Measurements from ENCODE around the gene GFOD1. TPM values are rescaled to one million over a fixed set of nuclear protein-coding genes. Genes with fewer than 3 reads are reported as not detected.

GFOD1 gene
- total and polyA plus RNA-seq, 10 of the 15 experiments (the other 5 are each of a cell fraction or from before 2014, with no cell fraction given) = 6.5 to 41.4 (median 16.0) TPM

- peak; percentile 22; the same call in 1 of the 2 replicates for TF ChIP-seq USF2 (IDR thresholded peaks at IDR 0.05; ENCODE audit: borderline replicate concordance, low read depth, low read length)
- TF ChIP-seq SUPT20H (IDR thresholded peaks at IDR 0.05; ENCODE audit: borderline replicate concordance, control insufficient read depth, low read depth, low read length) = no peak
- TF ChIP-seq EZH2 (IDR thresholded peaks at IDR 0.05; ENCODE audit: borderline replicate concordance, control insufficient read depth, low read depth, low read length) = no peak
- TF ChIP-seq NR2F1 (conservative IDR thresholded peaks at IDR 0.05) = no peak
- TF ChIP-seq NFYB (IDR thresholded peaks at IDR 0.05; ENCODE audit: insufficient read depth, low read depth, low read length) = no peak
- TF ChIP-seq HCFC1 (IDR thresholded peaks at IDR 0.05; ENCODE audit: low read length) = no peak
- no peak for TF ChIP-seq GATAD2B (conservative IDR thresholded peaks at IDR 0.05; ENCODE audit: low read depth)
- TF ChIP-seq KAT2A (conservative IDR thresholded peaks at IDR 0.05; ENCODE audit: control insufficient read depth, low read depth, low read length) = no peak
- no peak for TF ChIP-seq FOXM1 (IDR thresholded peaks at IDR 0.05; ENCODE audit: low read depth, low read length)
- peak; percentile 42 for TF ChIP-seq SMAD1 (IDR thresholded peaks at IDR 0.05; ENCODE audit: low read depth, partially characterized antibody)
- TF ChIP-seq ZNF24 (IDR thresholded peaks at IDR 0.05) = no peak
- no peak for TF ChIP-seq BMI1 (IDR thresholded peaks at IDR 0.05; ENCODE audit: borderline replicate concordance)
- no peak for TF ChIP-seq BCL11A (IDR thresholded peaks at IDR 0.05; ENCODE audit: low read depth, low read length)
- no peak for TF ChIP-seq MYC (IDR thresholded peaks at IDR 0.05; ENCODE audit: insufficient read depth, insufficient read length, insufficient replicate concordance, low read length, severe bottlenecking)
- no peak for TF ChIP-seq HDAC6 (IDR thresholded peaks at IDR 0.05; ENCODE audit: unreplicated experiment)
- TF ChIP-seq SIX5 (IDR thresholded peaks at IDR 0.05; ENCODE audit: low read depth, low read length, severe bottlenecking) = no peak
- peak; percentile 57 for TF ChIP-seq MLLT1 (IDR thresholded peaks at IDR 0.05)
- TF ChIP-seq CBFB (IDR thresholded peaks at IDR 0.05; ENCODE audit: low read depth) = no peak
- TF ChIP-seq CREM (IDR thresholded peaks at IDR 0.05; ENCODE audit: low read depth) = no peak
- no peak for TF ChIP-seq SPI1 (IDR thresholded peaks at IDR 0.05; ENCODE audit: borderline replicate concordance, insufficient read depth, low read depth, low read length)
- no peak for TF ChIP-seq SMAD5 (IDR thresholded peaks at IDR 0.05; ENCODE audit: low read depth)
- TF ChIP-seq ZBTB11 (CRISPR knock-in tag; IDR thresholded peaks at IDR 0.05) = no peak
- no peak for TF ChIP-seq PAX5 (IDR thresholded peaks at IDR 0.05; ENCODE audit: borderline replicate concordance, low read depth, low read length)
Measured at GRCh38 chr6:13432526-13433184, 54.7 kb downstream of the GFOD1 start (continued).

Measured in GM12878 (cell line).